ENCODE data around the gene ARPIN. TPM values are rescaled to one million over a fixed set of nuclear protein-coding genes. Genes with fewer than 3 reads are reported as not detected.
"Not testable (repeated sequence)": the region's sequence is repeated elsewhere in the genome, so short reads cannot be mapped to it uniquely, and the experiment has no call there.

Gene ARPIN
- total and polyA plus RNA-seq, 10 of the 15 experiments (the other 5 are each of a cell fraction or from before 2014, with no cell fraction given): 0.02 to 0.04 TPM; not detected in 8

DNA sequence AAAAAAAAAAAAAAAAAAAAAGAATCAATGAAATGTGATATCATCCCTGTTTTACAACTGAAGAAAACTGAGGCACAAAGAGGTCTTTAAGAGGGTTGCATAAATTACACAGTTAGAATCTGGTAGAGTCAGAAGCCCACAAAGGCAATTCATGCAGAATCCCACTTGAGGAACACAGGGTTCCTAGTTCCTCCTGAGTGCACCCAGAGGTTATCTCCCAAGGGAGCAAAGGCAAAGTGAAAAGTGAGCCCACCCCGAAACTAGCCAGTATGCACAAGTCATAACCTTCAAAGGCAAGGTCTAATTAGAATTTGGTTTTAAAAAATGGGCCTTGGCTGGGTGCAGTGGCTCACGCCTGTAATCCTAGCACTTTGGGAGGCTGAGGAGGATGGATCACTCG lies 56.8 kb downstream of the ARPIN start (continued):
- TF ChIP-seq, protein P1, sequence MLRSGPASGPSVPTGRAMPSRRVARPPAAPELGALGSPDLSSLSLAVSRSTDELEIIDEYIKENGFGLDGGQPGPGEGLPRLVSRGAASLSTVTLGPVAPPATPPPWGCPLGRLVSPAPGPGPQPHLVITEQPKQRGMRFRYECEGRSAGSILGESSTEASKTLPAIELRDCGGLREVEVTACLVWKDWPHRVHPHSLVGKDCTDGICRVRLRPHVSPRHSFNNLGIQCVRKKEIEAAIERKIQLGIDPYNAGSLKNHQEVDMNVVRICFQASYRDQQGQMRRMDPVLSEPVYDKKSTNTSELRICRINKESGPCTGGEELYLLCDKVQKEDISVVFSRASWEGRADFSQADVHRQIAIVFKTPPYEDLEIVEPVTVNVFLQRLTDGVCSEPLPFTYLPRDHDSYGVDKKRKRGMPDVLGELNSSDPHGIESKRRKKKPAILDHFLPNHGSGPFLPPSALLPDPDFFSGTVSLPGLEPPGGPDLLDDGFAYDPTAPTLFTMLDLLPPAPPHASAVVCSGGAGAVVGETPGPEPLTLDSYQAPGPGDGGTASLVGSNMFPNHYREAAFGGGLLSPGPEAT (IDR thresholded peaks at IDR 0.05; ENCODE audit: low read depth): no peak
- TF ChIP-seq ZNF687 (IDR thresholded peaks at IDR 0.05) (no peak), NFXL1 (IDR thresholded peaks at IDR 0.05; ENCODE audit: borderline replicate concordance) (no peak), HDAC6 (IDR thresholded peaks at IDR 0.05; ENCODE audit: unreplicated experiment) (no peak), EGR1 (IDR thresholded peaks at IDR 0.05; ENCODE audit: borderline replicate concordance in 1 of 2, low read depth in 2 of 2, low read length in 2 of 2) (no peak)

- H3K9ac ChIP-seq (ENCODE audit: control insufficient read depth, insufficient read depth, low read length); ATAC-seq; H3K79me2 ChIP-seq (ENCODE audit: control insufficient read depth, insufficient read depth, low read length); H4K20me1 ChIP-seq (ENCODE audit: control insufficient read depth, insufficient read depth); BruUV-seq (replicated peaks); H2AFZ ChIP-seq (ENCODE audit: control insufficient read depth, low read depth, low read length); in situ Hi-C loops (cut with MboI); DNase-seq (ENCODE audit: low read depth, low spot score); H3K9me3 ChIP-seq (replicated peaks; ENCODE audit: control insufficient read depth, insufficient read depth, low read length); H3K4me3 ChIP-seq; RAD21 ChIA-PET (ENCODE audit: unreplicated experiment); POLR2A ChIA-PET; H3K27me3 ChIP-seq (replicated peaks in 1 of 2; ENCODE audit: control insufficient read depth in 2 of 2, insufficient read depth in 2 of 2, low read length in 1 of 2); intact Hi-C loops (cut with micrococcal nuclease; ENCODE audit: unreplicated experiment); FAIRE-seq; SMC1A ChIA-PET (ENCODE audit: uncharacterized antibody, unreplicated experiment); CTCF ChIA-PET; H3K36me3 ChIP-seq (ENCODE audit: control insufficient read depth in 2 of 2, insufficient read depth in 2 of 2, low read length in 1 of 2); H3K27ac ChIP-seq (ENCODE audit: control insufficient read depth, insufficient read depth); H3K4me2 ChIP-seq (ENCODE audit: control insufficient read depth, insufficient read depth): not testable (repeated sequence)
- WGBS (ENCODE audit: insufficient coverage, insufficient replicate concordance, low lambda C conversion rate, missing lambda C conversion rate): 97% methylated on average over 5 of the region's 17 CpGs
- H3K4me1 ChIP-seq (ENCODE audit: control insufficient read depth, insufficient read depth, low read length): peaks cover 25% of the 10 kb centered on the region
Observed at GRCh38 chr15:89854863-89855262, 57.9 kb downstream of the ARPIN start.
